GM18520 (cell line): ENCODE measurements around the gene GLRX2.
A peak's percentile ranks its signal among the peaks of the same experiment; 100 is the strongest.
"Not testable (repeated sequence)": the region's sequence is repeated elsewhere in the genome, so short reads cannot be mapped to it uniquely, and the experiment has no call there.

ENCODE experiments used
- ATAC-seq: cut with Tn5 transposase; IDR thresholded peaks from one replicate; pipeline ENCODE4 v1.9.1; 2021; ENCODE audit not compliant: unreplicated experiment

The GLRX2 gene

GRCh38 chr1:193068013-193068412 lies 37.2 kb downstream of the GLRX2 start:
- ATAC-seq = no peak

- ATAC-seq = no peak
Measured at GRCh38 chr1:193066606-193067005, 38.6 kb downstream of the GLRX2 start.

DNA sequence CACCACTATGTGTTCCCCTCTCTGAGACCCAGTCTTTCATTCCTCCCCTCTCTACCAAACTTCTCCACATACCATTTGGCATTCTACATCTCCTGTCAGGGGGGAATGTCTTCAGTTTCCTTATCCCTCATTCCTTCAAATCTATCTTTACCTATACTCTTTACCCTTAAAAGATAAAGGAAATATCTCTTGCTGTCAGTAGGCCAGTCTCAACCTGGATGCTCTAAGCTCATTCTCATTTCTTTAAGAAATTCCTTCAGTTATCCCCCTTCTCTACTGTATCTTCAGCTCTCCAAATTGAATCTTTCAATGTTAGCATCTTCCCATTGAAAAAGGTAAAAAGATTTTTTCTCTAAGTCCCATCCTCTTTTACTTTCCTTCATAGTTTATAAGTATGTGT lies 39.3 kb downstream of the GLRX2 start:
- no peak for ATAC-seq

GRCh38 chr1:193062698-193063463 lies 42.3 kb downstream of the GLRX2 start:
- ATAC-seq = no peak

- no peak for ATAC-seq
Measured at GRCh38 chr1:193060938-193061337, 44.3 kb downstream of the GLRX2 start.

DNA sequence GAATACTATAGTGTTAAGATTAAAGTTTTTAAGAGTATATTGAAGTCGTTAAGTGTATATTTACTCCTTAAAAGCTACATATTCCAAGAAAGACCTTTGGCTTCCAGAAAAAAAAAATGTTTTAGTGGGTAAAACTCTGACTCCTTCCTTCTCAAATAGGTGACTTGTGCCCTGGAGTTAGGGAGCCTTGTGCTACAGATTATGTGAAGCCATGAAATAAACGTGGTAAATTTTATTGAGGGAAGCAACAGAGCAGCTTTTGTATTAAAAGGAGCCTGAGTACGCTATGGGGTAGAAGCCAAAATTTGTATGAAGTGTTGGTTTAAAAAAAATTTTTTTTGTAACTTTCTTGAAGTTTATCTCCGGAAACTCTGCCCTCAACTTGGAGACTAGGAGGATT lies 44.8 kb downstream of the GLRX2 start:
- no peak for ATAC-seq

DNA sequence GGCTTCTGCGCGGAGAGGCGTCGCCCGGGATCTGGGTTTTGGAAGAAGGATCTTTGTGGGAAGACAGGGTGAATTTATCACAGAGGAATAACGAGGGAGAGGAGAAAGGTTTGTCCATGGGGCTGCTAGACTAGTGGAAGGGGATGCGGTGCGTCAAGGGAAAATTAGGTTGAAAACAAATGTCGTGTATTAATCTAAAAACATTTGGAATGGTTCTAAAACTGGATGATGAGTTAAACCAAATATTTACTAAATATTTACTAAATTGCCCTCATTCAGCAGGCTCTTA lies 45.2 kb downstream of the GLRX2 start:
- ATAC-seq = no peak

- peak; percentile 84 for ATAC-seq
Measured at GRCh38 chr1:193059282-193060114, 45.7 kb downstream of the GLRX2 start, which contains the start of the genes RO60 and UCHL5. Gene RO60 (plus strand): TSS chr1:193059612. CDS start chr1:193069055, 9,443 bp downstream. Gene UCHL5 (minus strand): TSS chr1:193059360. CDS start chr1:193059260, 100 bp downstream.

DNA sequence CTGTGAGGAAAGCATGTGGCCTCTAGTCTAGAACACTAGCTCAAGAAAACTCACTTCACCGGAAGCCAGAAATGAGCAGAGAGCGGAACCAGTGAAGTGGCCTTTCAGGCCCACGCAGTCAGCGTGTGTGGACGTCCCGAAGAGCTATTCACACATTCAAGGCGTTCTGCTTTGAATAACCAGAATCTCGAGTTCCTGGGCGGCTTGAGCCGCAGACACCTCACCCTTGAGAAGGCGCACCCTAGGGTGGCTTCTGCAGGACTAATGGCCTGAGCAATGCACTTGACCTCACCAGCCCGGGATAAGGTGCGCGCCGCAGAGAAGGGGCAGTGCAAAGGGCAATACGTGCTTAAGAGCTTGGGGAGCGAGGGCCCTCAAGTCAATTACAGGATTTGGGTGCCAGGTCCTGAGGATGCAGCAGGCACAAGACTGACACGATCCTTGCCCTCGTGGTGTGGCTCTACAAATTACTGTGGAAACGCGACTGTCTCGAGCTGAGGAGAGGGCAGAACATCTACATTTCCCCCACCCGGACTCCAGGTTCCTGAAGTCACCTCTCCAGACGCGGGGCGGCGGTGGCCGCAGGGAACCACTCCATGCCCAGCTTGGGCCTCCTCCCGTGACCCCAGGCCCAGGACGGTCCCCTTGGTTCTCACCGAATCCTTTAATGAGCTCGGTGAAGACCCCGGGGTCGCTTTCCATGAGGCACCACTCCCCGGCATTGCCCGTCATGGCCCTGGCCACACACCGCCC lies 46.5 kb downstream of the GLRX2 start:
- peak; percentile 64 for ATAC-seq

- no peak for ATAC-seq
Measured at GRCh38 chr1:193054169-193054675, 51.0 kb downstream of the GLRX2 start.

DNA sequence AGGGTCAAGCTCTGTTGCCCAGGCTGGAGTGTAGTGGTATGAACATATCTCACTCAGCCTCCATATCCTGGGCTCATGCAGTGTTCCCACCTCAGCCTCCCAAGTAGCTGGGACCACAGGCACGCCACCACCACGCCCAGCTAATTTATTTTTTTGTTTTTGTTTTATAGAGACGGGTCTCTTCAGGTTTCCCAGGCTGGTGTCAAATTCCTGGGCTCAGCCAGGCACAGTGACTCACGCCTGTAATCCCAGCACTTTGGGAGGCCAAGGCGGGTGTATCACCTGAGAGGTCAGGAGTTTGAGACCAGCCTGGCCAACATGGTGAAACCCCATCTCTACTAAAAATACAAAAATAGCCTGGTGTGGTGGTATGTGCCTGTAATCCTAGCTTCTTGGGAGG lies 56.3 kb downstream of the GLRX2 start:
- not testable (repeated sequence) for ATAC-seq
